Esophagus squamous epithelium (tissue), 5 donors: ENCODE measurements around the gene NGF. TPM values are rescaled to one million over a fixed set of nuclear protein-coding genes. Genes with fewer than 3 reads are reported as not detected.

ENCODE experiments used
- DNase-seq: peaks from one replicate; lab custom pipeline; 2025; lab: John Stamatoyannopoulos, UW
- H3K27ac ChIP-seq, 4 donors: fragments of 200-600 bp; sonication (generic); one replicate each; pipeline ENCODE4 v1.5.1; 2016 to 2019; ENCODE audit warnings: mild to moderate bottlenecking in 1 of 4
- H3K27me3 ChIP-seq, 4 donors: fragments of 200-600 bp; sonication (generic); 1 replicate in 3 of 4; 2 replicates in 1 of 4; pipeline versions ENCODE4 v1.5.1 to v1.6.0; 2017 to 2021; ENCODE audit warnings: antibody characterized with exemption in 1 of 4
- H3K36me3 ChIP-seq, 3 donors: fragments of 200-600 bp; sonication (generic); one replicate each; pipeline ENCODE4 v1.5.1; 2016 to 2019
- H3K4me1 ChIP-seq, 3 donors: fragments of 200-600 bp; sonication (generic); one replicate each; pipeline ENCODE4 v1.5.1; 2017 to 2019
- H3K4me3 ChIP-seq, 4 donors: fragments of 200-600 bp; sonication (generic); 1 replicate in 3 of 4; 2 replicates in 1 of 4; pipeline ENCODE4 v1.5.1; 2016 to 2019; ENCODE audit warnings: mild to moderate bottlenecking in 2 of 4, moderate library complexity in 1 of 4
- H3K9me3 ChIP-seq, 3 donors: fragments of 200-600 bp; sonication (generic); one replicate each; pipeline ENCODE4 v1.5.1; 2016 to 2019
- CTCF ChIP-seq, 6 experiments: fragments of 450-650 bp in 4 of 6; fragments of 200-600 bp in 2 of 6; sonication (generic) in 2 of 6; IDR thresholded peaks; one replicate each; pipeline ENCODE4 v1.5.1; 2016 to 2019; ENCODE audit warnings: antibody characterized with exemption in 6 of 6, mild to moderate bottlenecking in 4 of 6, moderate library complexity in 4 of 6
- POLR2A ChIP-seq, 4 donors: fragments of 450-650 bp; IDR thresholded peaks; one replicate each; pipeline ENCODE4 v1.6.1; 2017; ENCODE audit warnings: antibody characterized with exemption in 4 of 4, mild to moderate bottlenecking in 4 of 4, moderate library complexity in 3 of 4
- WGBS, 2 donors: methylation state at CpG; one replicate each; pipeline ENCODE4 v1.1.5; 2018; 5-methylcytosine and 5-hydroxymethylcytosine counted together
- intact Hi-C: fragments of 100-400 bp; cut with DNase I; formaldehyde crosslinking; loops from one replicate; pipeline ENCODE4 v1.15.0; 2022
- total RNA-seq, 4 donors: library from RNA; depleted of rRNA; stranded (reverse); fragments of >200 nt; gene quantifications; one replicate each; pipeline ENCODE4 v1.1.0, GENCODE V29; 2016
- donor health status: DM: yes; HTN: yes; CAD: no.

The NGF gene
- total RNA-seq, 4 donors from 2014 or later: 1.9 TPM; not detected in 3

GRCh38 chr1:115239148-115239422 lies 99.0 kb downstream of the NGF start:
- TF ChIP-seq CTCF (IDR thresholded peaks at IDR 0.05) (no peak), POLR2A (IDR thresholded peaks at IDR 0.05) (no peak)
- Histone ChIP-seq H3K4me3 (no peak overlapping the region), H3K27me3 (no peaks in the 10 kb centered on the region), H3K27ac (no peak overlapping the region), H3K36me3 (no peaks in the 10 kb centered on the region), H3K4me1 (peaks cover 0 to 13% (median 0%) of the 10 kb centered on the region in 3 donors), H3K9me3 (no peaks in the 10 kb centered on the region)
- intact Hi-C loops: no loop called here
- no peak for DNase-seq

GRCh38 chr1:115238336-115239147 lies 99.5 kb downstream of the NGF start:
- 63 to 78% methylated on average over 5 of the region's 5 CpGs for WGBS, 2 donors
- Histone ChIP-seq H3K27ac (no peak overlapping the region), H3K36me3 (no peaks in the 10 kb centered on the region), H3K9me3 (no peaks in the 10 kb centered on the region), H3K27me3 (no peaks in the 10 kb centered on the region), H3K4me1 (peaks cover 0 to 13% (median 0%) of the 10 kb centered on the region in 3 donors), H3K4me3 (no peak overlapping the region)
- DNase-seq: no peak
- TF ChIP-seq CTCF (IDR thresholded peaks at IDR 0.05) (no peak), POLR2A (IDR thresholded peaks at IDR 0.05) (no peak)
- intact Hi-C loops: no loop called here

GRCh38 chr1:115237507-115237906 lies 100.5 kb downstream of the NGF start:
- Histone ChIP-seq H3K9me3 (no peaks in the 10 kb centered on the region), H3K4me3 (no peak overlapping the region)
- intact Hi-C loops: no loop called here

GRCh38 chr1:115237023-115237422 lies 101.0 kb downstream of the NGF start:
- Histone ChIP-seq H3K27me3 (no peaks in the 10 kb centered on the region), H3K4me3 (no peak overlapping the region), H3K27ac (no peak overlapping the region), H3K9me3 (no peaks in the 10 kb centered on the region), H3K36me3 (no peaks in the 10 kb centered on the region), H3K4me1 (peaks cover 0 to 13% (median 0%) of the 10 kb centered on the region in 3 donors)
- WGBS, 2 donors: 86 to 91% methylated on average over 4 of the region's 4 CpGs
- TF ChIP-seq POLR2A (IDR thresholded peaks at IDR 0.05) (no peak), CTCF (IDR thresholded peaks at IDR 0.05) (no peak)
- DNase-seq: no peak
- intact Hi-C loops: no loop called here

More at GRCh38 chr1:115237507-115237906, 100.5 kb downstream of the NGF start:
- 80 to 83% methylated on average over 5 of the region's 5 CpGs for WGBS, 2 donors
- H3K4me1 ChIP-seq: peaks cover 0 to 13% (median 0%) of the 10 kb centered on the region in 3 donors
- no peaks in the 10 kb centered on the region for H3K36me3 ChIP-seq
- no peak overlapping the region for H3K27ac ChIP-seq
- no peak for TF ChIP-seq CTCF (IDR thresholded peaks at IDR 0.05)
- no peak for TF ChIP-seq POLR2A (IDR thresholded peaks at IDR 0.05)
- no peak for DNase-seq
- no peaks in the 10 kb centered on the region for H3K27me3 ChIP-seq

Other genes with a start within 250 kb of the NGF start
- 1 to 10 TPM in 2 of 4 donors, under 1 TPM in 2; 0.83 to 7.6 (median 3.9) TPM for gene TSPAN2, start 248.7 kb downstream of the NGF start, total RNA-seq